Heart left ventricle (tissue), 13 donors: ENCODE results near the gene PRKAR1B.

ENCODE experiments used
- POLR2A ChIP-seq, 2 donors: fragments of 450-650 bp; IDR thresholded peaks; one replicate each; pipeline ENCODE4 v1.6.1; 2017; ENCODE audit warnings: antibody characterized with exemption in 2 of 2, mild to moderate bottlenecking in 2 of 2, moderate library complexity in 2 of 2
- TF ChIP-seq, protein P1 (sequence below), 12 donors: fragments of 200-600 bp; sonication (generic) in 4 of 12; IDR thresholded peaks; one replicate each; pipeline versions ENCODE4 v1.5.0 to v1.8.0; 2018 to 2022; ENCODE audit warnings: antibody characterized with exemption in 12 of 12, mild to moderate bottlenecking in 5 of 12
- donor health status: ischemic (EF 13 %, LVEDD 7.1; RV severe dilation, severe dysfunction).
- donor health status: DM: no; HTN: yes; CAD: no.
- donor health status: DM: no; HTN: no; CAD: no.
- donor health status: ischemic (EF 25% LVEDD 6.9; RV normal size, moderate dysfunction).
- donor health status: ischemic (EF 25% LVEDD 5.7; RV mildly dilated, moderate dysfunction).
- donor health status: ischemic (EF 35%, LVEDD 5.7; RV mildly dilated, moderate dysfunction).
- donor health status: nonischemic (EF 11% LVEDD 7.7; RV severe dilation, severe dysfunction).
- donor health status: DM: yes; HTN: yes; CAD: no.
- donor health status: PGD.
- donor health status: ischemic (EF 29% LVEDD 5.4; RV normal size, mild dysfunction).
- donor health status: nonischemic (EF 23%, LVEDD 6.1; RV moderate dilation, normal function).

DNA sequence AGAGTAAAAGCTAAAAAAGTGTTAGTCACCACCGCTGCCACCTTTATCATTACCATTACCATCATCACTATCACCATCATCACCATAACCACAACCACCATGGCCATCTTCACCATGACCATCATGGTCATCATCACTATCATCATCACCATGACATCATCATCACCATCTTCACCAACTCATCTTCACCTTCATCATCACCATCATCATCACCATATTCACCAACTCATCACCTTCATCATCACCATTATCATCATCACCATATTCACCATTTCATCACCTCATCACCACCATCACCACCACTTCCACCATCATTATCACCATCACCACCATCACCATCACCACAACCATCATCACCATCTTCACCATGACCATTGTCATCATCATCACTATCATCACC is 161.0 kb downstream of the PRKAR1B start:
- TF ChIP-seq POLR2A (IDR thresholded peaks at IDR 0.05) = no peak
- TF ChIP-seq, protein P1, sequence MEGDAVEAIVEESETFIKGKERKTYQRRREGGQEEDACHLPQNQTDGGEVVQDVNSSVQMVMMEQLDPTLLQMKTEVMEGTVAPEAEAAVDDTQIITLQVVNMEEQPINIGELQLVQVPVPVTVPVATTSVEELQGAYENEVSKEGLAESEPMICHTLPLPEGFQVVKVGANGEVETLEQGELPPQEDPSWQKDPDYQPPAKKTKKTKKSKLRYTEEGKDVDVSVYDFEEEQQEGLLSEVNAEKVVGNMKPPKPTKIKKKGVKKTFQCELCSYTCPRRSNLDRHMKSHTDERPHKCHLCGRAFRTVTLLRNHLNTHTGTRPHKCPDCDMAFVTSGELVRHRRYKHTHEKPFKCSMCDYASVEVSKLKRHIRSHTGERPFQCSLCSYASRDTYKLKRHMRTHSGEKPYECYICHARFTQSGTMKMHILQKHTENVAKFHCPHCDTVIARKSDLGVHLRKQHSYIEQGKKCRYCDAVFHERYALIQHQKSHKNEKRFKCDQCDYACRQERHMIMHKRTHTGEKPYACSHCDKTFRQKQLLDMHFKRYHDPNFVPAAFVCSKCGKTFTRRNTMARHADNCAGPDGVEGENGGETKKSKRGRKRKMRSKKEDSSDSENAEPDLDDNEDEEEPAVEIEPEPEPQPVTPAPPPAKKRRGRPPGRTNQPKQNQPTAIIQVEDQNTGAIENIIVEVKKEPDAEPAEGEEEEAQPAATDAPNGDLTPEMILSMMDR (IDR thresholded peaks at IDR 0.05) = no peak
